Effector memory CD8-positive, alpha-beta T cell (primary cell): ENCODE measurements around the gene RPS17.

ENCODE experiments used
- ATAC-seq: fragments of 150-1000 bp; cut with Tn5 transposase; replicated peaks from 2 replicates; pipeline ENCODE4 v1.10.0; 2021; ENCODE audit warnings: mild to moderate bottlenecking, moderate library complexity
- DNase-seq, 3 experiments: peaks; one replicate each; pipeline ENCODE4 v3.0.0; 2021
- H3K27ac Mint-ChIP-seq, 2 donors: one replicate each; pipeline ENCODE4 v1.8.0; 2022; ENCODE audit warnings: mild to moderate bottlenecking in 2 of 2, mixed read lengths in 2 of 2, moderate library complexity in 2 of 2
- H3K27me3 Mint-ChIP-seq, 2 donors: one replicate each; pipeline ENCODE4 v1.8.0; 2022; ENCODE audit warnings: mixed read lengths in 2 of 2
- H3K36me3 Mint-ChIP-seq: one replicate; pipeline ENCODE4 v1.8.0; 2022; ENCODE audit warnings: mild to moderate bottlenecking, moderate library complexity, mixed read lengths; ENCODE audit not compliant: insufficient read depth
- H3K4me1 Mint-ChIP-seq, 2 donors: one replicate each; pipeline ENCODE4 v1.8.0; 2022; ENCODE audit warnings: low read depth in 2 of 2, mixed read lengths in 2 of 2
- H3K4me3 Mint-ChIP-seq, 2 donors: one replicate each; pipeline ENCODE4 v1.8.0; 2022; ENCODE audit warnings: mild to moderate bottlenecking in 2 of 2, mixed read lengths in 2 of 2, moderate library complexity in 2 of 2
- H3K9me3 Mint-ChIP-seq, 2 donors: one replicate each; pipeline ENCODE4 v1.8.0; 2022; ENCODE audit warnings: mixed read lengths in 2 of 2
- total RNA-seq, 9 experiments: gene quantifications; one replicate each; lab custom pipeline; 2026; lab: John Stamatoyannopoulos, UW

Gene RPS17
- 17.9 to 66.8 (median 56.8) reads per million in 9 experiments for total RNA-seq

DNA sequence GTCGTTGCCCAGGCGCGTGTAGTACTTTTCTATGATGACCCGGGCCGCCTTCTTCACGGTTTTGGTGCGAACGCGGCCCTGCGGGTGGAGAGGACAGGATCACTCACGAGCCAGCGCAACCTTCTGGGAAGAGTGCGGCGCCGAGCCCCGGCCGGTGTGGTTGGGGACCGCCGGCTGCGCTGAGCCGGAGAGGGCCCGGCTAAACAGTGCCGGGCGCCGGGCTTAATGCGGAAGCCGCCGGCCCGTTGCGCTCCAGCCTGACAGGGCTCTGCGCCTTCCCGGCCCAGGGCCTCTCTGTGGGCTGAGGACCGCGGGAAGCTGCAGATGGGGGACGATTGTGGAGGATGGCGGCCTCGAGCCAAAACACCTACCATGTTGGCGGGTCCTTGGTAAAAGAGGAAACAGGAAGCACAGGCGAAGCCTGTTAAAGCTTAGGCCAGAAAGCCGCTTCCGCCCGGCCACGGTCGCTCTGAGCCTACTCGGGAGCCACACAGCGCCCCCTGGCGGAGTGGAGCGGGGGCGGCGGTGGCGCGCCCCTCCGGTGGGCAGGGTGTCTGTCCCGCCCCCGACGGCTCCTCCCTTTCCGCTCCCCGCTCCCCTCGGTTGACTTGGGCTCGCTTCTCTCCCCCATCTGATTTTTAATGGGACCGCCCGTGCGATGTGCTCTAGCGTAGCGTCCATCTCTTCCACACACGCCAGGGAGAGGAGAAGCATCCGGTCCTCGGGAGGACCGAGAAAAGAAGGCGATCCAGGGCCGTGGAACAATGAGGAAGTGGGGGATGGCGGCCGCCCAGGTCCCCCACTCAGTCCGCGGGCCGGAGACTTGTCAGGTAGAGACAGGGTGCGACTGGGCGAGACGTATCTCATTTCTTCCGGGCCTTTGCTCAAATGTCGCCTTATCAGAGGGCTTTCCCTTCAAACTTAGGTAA lies at the start of gene RPS17:
Gene RPS17 (minus strand): TSS at position 403 of the 929 bp plus-strand sequence. CDS start 29 bp downstream, at position 374.
- Mint-ChIP-seq H3K27ac (peak within 1 kb of the TSS; percentile 95 to 96), H3K27me3 (no peaks in the 10 kb centered on the region), H3K9me3 (no peaks in the 10 kb centered on the region), H3K36me3 (peaks cover 55% of the 10 kb centered on the region), H3K4me1 (peaks cover 14 to 24% of the 10 kb centered on the region in 2 donors), H3K4me3 (peak within 1 kb of the TSS; percentile 94 to 95)
- ATAC-seq (peak; percentile 94), DNase-seq (peak; percentile 99)

DNA sequence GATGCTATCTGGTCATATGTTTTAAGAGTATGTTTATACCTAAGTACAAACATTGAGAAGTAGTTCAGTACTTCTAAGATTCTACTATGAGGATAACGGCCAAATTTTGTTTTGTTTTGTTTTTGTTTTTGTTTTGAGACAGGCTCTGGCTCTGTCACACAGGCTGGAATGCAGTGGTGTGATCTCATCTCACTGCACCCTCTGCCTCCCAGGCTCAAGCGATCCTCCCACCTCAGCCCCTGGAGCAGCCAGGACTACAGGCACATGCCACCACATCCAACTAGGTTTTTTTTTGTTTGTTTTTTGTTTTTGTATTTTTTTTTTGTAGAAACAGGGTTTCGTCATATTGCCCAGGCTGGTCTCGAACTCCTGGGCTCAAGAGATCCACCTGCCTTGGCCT lies 47.5 kb upstream of the RPS17 start:
- H3K9me3 Mint-ChIP-seq: no peaks in the 10 kb centered on the region
- H3K27me3 Mint-ChIP-seq: peaks cover 21 to 27% of the 10 kb centered on the region in 2 donors
- H3K4me1 Mint-ChIP-seq: no peaks in the 10 kb centered on the region
- no peaks in the 10 kb centered on the region for H3K36me3 Mint-ChIP-seq
- no peak overlapping the region for H3K4me3 Mint-ChIP-seq
- ATAC-seq (no peak), DNase-seq (no peak)
- H3K27ac Mint-ChIP-seq: no peak overlapping the region

DNA sequence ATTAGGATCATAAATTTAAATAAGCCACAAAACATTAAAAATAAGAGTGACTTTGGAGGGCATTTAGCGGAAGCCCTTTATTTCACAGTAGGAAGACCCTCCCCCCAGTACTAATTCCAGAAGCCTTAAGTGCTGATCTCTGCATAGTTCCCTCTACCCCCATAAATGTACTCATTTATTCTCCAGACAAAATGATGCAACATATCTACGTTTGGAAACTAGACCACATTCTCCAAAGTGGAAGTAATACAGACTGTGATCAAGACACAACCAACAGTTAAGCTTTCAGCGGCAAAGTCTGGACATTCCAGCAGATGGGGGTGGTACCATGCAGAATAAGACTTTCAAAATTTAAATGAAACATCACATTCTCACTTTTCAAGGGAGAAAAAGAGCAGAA lies 44.8 kb upstream of the RPS17 start:
- Mint-ChIP-seq H3K27me3 (peaks cover 36 to 44% of the 10 kb centered on the region in 2 donors), H3K27ac (no peak overlapping the region), H3K36me3 (no peaks in the 10 kb centered on the region), H3K9me3 (no peaks in the 10 kb centered on the region), H3K4me1 (no peaks in the 10 kb centered on the region), H3K4me3 (no peak overlapping the region)
- DNase-seq (no peak), ATAC-seq (no peak)

DNA sequence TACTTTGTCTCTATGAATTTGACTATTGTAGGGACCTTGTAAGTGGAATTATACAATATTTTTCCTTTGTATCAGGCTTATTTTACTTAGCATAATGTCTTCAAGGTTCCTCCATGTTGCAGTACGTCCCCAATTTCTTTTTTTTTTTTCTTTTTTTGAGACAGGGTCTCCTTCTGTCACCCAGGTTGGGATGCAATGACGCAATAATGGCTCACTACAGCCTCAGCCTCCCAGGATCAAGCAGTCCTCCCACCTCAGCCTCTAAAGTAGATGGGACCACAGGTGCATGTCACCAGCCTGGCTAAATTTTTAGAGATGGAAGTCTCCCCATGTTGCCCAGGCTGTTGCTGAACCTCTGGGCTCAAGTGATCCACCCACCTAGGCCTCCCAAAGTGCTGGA lies 40.5 kb upstream of the RPS17 start:
- Mint-ChIP-seq H3K4me3 (no peak overlapping the region), H3K4me1 (no peaks in the 10 kb centered on the region), H3K36me3 (no peaks in the 10 kb centered on the region), H3K27me3 (peaks cover 33 to 36% of the 10 kb centered on the region in 2 donors), H3K27ac (no peak overlapping the region), H3K9me3 (no peaks in the 10 kb centered on the region)
- DNase-seq (no peak), ATAC-seq (no peak)

DNA sequence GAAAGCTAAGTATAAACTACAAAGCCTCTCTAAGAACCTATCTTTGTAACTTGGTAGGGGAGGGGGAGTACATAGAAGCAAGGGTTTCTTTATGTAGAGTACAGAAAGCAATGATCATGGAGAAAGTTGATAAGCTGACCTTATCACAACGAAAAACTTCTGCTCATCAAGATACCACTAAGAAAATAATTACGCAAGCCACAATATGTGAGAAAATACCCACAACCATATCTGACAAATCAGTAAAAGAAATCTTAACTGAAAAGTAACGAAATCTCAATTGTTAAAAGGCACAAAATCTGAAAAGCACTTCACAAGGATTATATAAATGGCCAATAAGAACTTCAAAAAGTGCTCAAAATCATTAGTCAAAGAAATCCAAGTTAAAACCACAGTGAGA lies 35.1 kb upstream of the RPS17 start:
- Mint-ChIP-seq H3K27ac (no peak overlapping the region), H3K27me3 (peaks cover 43 to 47% of the 10 kb centered on the region in 2 donors), H3K4me1 (no peaks in the 10 kb centered on the region), H3K9me3 (no peaks in the 10 kb centered on the region), H3K36me3 (peaks cover 3% of the 10 kb centered on the region), H3K4me3 (no peak overlapping the region)
- DNase-seq: no peak
- ATAC-seq: no peak

DNA sequence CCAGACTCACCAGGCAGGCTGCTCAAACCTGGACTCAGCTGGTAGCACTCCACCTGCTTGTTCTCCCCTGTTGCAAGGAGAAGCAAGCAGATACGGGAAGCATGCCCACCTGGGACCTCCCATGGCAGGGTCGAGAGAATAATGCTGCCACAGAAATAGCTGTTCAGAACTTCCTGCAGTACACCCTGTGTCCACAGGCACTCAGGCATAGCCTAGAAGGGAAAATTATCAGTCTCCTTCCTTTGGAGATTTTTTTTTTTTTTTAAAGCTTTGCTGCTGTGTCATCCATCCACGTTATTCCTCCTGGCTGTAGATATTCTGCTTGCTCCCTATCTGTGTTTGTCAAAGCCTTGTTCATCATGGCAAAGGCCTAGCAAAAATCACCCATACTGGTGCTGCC lies 32.7 kb upstream of the RPS17 start:
- no peaks in the 10 kb centered on the region for H3K9me3 Mint-ChIP-seq
- H3K36me3 Mint-ChIP-seq: peaks cover 3% of the 10 kb centered on the region
- H3K27ac Mint-ChIP-seq: no peak overlapping the region
- no peaks in the 10 kb centered on the region for H3K4me1 Mint-ChIP-seq
- ATAC-seq (no peak), DNase-seq (no peak)
- no peak overlapping the region for H3K4me3 Mint-ChIP-seq
- peaks cover 40 to 43% of the 10 kb centered on the region in 2 donors for H3K27me3 Mint-ChIP-seq

DNA sequence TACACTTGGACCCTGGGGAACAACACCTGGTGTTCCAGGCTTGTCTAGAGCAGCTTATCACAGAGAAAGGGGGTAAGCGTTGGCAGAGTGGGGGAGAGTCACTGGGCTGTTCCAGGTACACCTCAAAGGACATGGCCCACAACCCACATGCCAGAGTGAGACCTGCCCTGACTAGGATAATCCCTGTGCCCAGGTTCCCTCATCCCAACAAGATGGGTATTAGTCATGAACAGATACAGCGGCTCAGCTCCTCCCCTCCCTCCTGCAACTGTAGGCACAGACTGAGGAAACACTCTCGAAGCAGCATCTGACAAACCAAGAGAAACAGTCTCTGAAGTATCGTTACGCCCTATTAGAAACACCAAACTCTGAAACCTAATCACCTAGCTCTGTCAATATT lies 32.1 kb upstream of the RPS17 start:
- peak overlapping the region in 1 of 2 donors; percentile 21 for H3K4me3 Mint-ChIP-seq
- H3K27ac Mint-ChIP-seq: no peak overlapping the region
- ATAC-seq (no peak), DNase-seq (no peak)
- no peaks in the 10 kb centered on the region for H3K9me3 Mint-ChIP-seq
- H3K4me1 Mint-ChIP-seq: no peaks in the 10 kb centered on the region
- peaks cover 3% of the 10 kb centered on the region for H3K36me3 Mint-ChIP-seq
- H3K27me3 Mint-ChIP-seq: peaks cover 45 to 46% of the 10 kb centered on the region in 2 donors

DNA sequence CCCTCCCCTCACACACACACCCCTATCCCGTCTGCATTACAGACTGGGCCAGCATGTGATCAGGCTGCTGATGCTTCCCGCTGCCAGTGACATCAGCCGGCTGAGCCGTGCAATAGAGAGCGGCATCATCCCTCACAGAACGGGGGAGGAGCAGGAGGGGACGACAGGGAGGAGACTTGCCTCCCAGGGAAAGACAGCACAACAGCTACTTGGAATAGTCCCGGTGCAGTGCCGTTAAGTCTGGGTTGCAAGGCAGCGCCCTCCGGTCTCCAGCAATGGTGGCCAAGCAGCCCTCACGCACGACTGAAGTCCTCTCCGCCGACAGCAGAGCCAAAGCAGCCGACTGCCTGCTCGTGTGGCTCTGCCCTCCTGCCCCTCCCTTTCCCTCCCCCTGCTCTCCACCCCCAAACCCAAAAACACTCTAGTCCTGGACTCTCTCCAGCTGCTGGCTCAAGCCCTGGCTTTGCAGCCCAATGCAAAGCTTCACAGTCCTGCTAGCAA lies 31.5 kb upstream of the RPS17 start:
- Mint-ChIP-seq H3K9me3 (no peaks in the 10 kb centered on the region), H3K27me3 (peaks cover 50 to 51% of the 10 kb centered on the region in 2 donors), H3K4me1 (no peaks in the 10 kb centered on the region), H3K27ac (no peak overlapping the region), H3K4me3 (peak overlapping the region in 1 of 2 donors; percentile 21), H3K36me3 (peaks cover 3% of the 10 kb centered on the region)
- no peak for DNase-seq
- no peak for ATAC-seq

DNA sequence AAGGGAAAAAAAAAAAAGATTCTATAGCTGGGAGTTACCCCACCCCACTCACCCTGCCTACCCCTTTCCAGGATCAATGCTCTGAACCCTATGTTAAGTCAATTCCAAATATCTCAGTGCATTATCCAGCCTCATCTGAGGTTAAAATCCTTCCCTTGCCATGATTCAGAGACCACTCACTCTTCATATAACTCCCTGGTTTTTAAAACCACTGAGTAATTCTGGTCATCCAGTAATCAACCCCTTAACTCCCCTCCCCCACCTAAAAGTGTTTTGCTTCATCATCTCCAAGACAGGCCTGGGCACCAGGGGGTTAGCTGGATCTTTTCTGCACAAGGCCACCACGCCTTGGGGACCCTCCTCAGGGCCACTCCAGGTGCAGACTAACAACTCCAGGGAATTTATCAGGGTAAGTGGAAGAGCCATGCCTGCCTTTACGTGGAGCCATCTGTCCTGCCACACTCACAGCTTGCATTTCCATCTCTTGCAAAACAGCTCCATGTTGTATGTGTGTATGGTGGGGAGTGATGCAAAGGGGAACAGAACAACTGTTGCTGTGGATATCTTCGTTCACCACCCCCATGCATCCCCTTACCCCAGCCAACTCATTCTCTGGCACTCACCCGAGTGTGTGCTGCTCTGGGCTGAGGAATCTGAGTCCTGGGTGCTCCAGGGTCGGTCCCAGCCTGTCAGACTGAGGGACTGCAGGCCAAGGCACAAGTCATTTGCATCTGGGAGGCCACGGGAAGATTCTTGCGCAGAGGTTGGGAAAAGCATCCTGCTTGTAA lies 30.7 kb upstream of the RPS17 start:
- Mint-ChIP-seq H3K36me3 (peaks cover 3% of the 10 kb centered on the region), H3K27ac (no peak overlapping the region), H3K9me3 (no peaks in the 10 kb centered on the region), H3K4me1 (no peaks in the 10 kb centered on the region), H3K27me3 (peaks cover 57 to 59% of the 10 kb centered on the region in 2 donors), H3K4me3 (no peak overlapping the region)
- ATAC-seq: no peak
- no peak for DNase-seq

DNA sequence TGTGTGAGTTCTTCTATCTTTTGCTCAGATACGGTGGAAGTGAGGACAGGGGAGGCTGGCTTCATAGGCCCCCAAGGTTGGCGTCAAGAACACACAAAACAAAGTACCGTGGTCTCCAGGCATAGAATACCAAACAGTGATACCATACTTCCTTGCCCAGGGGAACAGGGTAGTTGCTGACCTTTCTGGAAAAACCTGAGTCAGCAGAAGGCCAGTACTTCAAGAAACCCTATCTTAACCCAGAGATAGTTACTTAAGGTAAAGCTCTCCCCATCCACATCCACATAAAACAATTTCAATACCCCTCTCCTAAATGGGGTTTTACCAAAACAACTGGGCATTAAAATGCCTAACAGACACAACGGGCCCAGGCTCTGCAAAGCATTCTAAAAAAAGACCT lies 29.6 kb upstream of the RPS17 start:
- Mint-ChIP-seq H3K4me3 (no peak overlapping the region), H3K9me3 (no peaks in the 10 kb centered on the region), H3K36me3 (peaks cover 3% of the 10 kb centered on the region), H3K27me3 (peaks cover 50 to 68% of the 10 kb centered on the region in 2 donors), H3K4me1 (no peaks in the 10 kb centered on the region), H3K27ac (no peak overlapping the region)
- ATAC-seq (no peak), DNase-seq (no peak)

DNA sequence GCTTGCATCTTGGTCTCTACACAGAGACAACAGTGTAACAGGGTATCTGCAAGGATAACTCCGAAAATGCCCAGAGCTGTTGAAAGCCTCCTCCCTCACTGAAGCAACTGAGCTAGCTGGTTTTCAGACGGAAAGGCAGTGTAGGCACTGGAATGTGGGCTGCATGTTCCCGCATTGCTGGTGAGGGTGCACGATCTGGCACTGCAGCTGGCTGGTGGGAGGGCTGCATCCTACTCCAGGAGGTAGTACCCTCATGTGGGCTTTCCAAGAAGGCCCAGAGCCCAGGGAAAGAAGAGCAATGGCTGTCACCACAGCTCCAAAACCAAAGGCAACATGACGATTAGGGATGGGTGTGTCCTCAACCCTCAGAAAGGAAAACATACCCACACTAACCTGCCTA lies 28.7 kb upstream of the RPS17 start:
- peaks cover 3% of the 10 kb centered on the region for H3K36me3 Mint-ChIP-seq
- ATAC-seq (no peak), DNase-seq (no peak)
- H3K4me3 Mint-ChIP-seq: no peak overlapping the region
- H3K27me3 Mint-ChIP-seq: peaks cover 46 to 64% of the 10 kb centered on the region in 2 donors
- no peak overlapping the region for H3K27ac Mint-ChIP-seq
- no peaks in the 10 kb centered on the region for H3K4me1 Mint-ChIP-seq
- H3K9me3 Mint-ChIP-seq: no peaks in the 10 kb centered on the region

DNA sequence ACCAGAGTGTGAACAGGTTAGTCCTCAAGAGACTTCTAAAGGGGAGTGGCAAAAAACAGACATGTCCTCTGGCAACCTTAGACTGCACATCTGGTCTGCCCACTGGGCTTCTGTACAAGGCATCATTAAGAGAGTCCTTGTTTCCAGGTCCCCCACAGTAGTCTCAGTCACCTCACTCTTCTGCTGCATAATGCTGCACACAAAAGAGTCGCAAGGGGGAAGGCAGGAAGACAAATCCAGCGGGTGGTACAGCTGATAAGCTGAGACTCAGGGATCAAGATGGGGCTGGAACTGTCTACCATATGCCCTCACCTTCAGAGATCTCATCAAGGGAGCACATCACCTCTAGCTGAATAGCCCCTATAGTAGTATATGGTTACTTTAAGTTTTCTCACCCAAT lies 27.4 kb upstream of the RPS17 start:
- H3K27me3 Mint-ChIP-seq: peaks cover 34 to 50% of the 10 kb centered on the region in 2 donors
- no peak overlapping the region for H3K27ac Mint-ChIP-seq
- no peak for ATAC-seq
- H3K36me3 Mint-ChIP-seq: peaks cover 2% of the 10 kb centered on the region
- no peaks in the 10 kb centered on the region for H3K4me1 Mint-ChIP-seq
- H3K4me3 Mint-ChIP-seq: no peak overlapping the region
- no peaks in the 10 kb centered on the region for H3K9me3 Mint-ChIP-seq
- no peak for DNase-seq

DNA sequence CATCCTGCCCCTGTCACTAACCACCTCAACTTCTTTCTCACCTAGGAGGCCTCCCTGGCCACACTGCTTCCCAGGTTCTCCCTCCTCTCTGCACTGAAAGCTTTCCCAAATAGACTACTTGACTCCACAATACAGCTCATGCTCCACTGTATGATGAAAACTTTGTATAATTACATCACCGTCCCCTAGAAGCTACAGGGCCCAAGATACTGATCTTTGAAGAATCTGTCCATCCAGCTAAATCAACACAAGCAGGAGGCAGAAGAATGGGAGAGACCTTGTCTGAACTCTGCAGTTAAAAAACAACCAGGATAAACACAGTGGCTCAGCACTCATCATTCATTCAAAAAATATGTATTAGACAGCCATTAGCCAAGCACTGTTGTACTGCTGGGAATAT lies 26.4 kb upstream of the RPS17 start:
- no peak for ATAC-seq
- Mint-ChIP-seq H3K9me3 (no peaks in the 10 kb centered on the region), H3K36me3 (no peaks in the 10 kb centered on the region), H3K27ac (no peak overlapping the region), H3K4me1 (no peaks in the 10 kb centered on the region), H3K4me3 (no peak overlapping the region), H3K27me3 (peaks cover 24 to 41% of the 10 kb centered on the region in 2 donors)
- no peak for DNase-seq
